Measurements from ENCODE around the gene DLGAP1.

DNA sequence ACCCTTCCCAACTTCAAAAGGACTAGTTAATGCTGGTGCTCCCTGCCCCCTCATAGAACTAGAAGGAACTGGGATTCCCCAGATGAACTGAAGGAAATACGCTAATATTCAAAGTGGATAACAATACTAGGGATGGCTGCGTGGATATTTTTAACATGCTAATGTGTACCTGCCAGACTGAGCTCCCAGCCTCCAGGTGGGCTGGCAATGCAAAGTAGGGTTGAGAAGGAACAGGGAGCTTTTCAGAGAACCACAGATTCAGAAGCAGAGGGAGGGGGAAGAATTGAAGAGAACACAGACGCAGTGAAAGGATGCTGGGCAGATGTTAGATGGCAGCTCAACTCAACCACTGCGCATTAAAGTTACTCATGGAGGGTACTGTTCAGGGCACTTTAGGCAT lies 650.8 kb downstream of the DLGAP1 start:
- TF ChIP-seq POLR2AphosphoS5 (IDR thresholded peaks at IDR 0.05; ENCODE audit: low read depth, low read length) (no peak), JUND (IDR thresholded peaks at IDR 0.05) (no peak), USF2 (IDR thresholded peaks at IDR 0.05; ENCODE audit: borderline replicate concordance, low read depth, low read length) (no peak), RFX5 (IDR thresholded peaks at IDR 0.05; ENCODE audit: low read length) (no peak), TCF12 (IDR thresholded peaks at IDR 0.05) (no peak), SIN3A (IDR thresholded peaks at IDR 0.05; ENCODE audit: borderline replicate concordance, low read depth, low read length) (no peak), IRF3 (IDR thresholded peaks at IDR 0.05; ENCODE audit: low read depth, low read length) (no peak), FOSL2 (IDR thresholded peaks at IDR 0.05; ENCODE audit: borderline replicate concordance, low read depth) (no peak), GABPA (IDR thresholded peaks at IDR 0.05; ENCODE audit: low read depth) (no peak), NRF1 (IDR thresholded peaks at IDR 0.05; ENCODE audit: low read depth, low read length) (no peak)
- TF ChIP-seq, protein P1, sequence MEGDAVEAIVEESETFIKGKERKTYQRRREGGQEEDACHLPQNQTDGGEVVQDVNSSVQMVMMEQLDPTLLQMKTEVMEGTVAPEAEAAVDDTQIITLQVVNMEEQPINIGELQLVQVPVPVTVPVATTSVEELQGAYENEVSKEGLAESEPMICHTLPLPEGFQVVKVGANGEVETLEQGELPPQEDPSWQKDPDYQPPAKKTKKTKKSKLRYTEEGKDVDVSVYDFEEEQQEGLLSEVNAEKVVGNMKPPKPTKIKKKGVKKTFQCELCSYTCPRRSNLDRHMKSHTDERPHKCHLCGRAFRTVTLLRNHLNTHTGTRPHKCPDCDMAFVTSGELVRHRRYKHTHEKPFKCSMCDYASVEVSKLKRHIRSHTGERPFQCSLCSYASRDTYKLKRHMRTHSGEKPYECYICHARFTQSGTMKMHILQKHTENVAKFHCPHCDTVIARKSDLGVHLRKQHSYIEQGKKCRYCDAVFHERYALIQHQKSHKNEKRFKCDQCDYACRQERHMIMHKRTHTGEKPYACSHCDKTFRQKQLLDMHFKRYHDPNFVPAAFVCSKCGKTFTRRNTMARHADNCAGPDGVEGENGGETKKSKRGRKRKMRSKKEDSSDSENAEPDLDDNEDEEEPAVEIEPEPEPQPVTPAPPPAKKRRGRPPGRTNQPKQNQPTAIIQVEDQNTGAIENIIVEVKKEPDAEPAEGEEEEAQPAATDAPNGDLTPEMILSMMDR (IDR thresholded peaks at IDR 0.05) = no peak
- TF ChIP-seq, protein P2, sequence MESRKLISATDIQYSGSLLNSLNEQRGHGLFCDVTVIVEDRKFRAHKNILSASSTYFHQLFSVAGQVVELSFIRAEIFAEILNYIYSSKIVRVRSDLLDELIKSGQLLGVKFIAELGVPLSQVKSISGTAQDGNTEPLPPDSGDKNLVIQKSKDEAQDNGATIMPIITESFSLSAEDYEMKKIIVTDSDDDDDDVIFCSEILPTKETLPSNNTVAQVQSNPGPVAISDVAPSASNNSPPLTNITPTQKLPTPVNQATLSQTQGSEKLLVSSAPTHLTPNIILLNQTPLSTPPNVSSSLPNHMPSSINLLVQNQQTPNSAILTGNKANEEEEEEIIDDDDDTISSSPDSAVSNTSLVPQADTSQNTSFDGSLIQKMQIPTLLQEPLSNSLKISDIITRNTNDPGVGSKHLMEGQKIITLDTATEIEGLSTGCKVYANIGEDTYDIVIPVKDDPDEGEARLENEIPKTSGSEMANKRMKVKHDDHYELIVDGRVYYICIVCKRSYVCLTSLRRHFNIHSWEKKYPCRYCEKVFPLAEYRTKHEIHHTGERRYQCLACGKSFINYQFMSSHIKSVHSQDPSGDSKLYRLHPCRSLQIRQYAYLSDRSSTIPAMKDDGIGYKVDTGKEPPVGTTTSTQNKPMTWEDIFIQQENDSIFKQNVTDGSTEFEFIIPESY (IDR thresholded peaks at IDR 0.05; ENCODE audit: borderline replicate concordance, low read depth) = no peak
